ENCODE measurements around the gene SPRY1.
A peak's percentile ranks its signal among the peaks of the same experiment; 100 is the strongest.

Gene SPRY1

GRCh38 chr4:123409334-123409733 lies 12.7 kb downstream of the SPRY1 start:
- no peak for DNase-seq (ENCODE audit: low spot score)

GRCh38 chr4:123411514-123411913 lies 14.9 kb downstream of the SPRY1 start:
- DNase-seq (ENCODE audit: low spot score), result no peak

- no peak for DNase-seq (ENCODE audit: low spot score)
Observed at GRCh38 chr4:123412091-123412505, 15.5 kb downstream of the SPRY1 start.

- DNase-seq (ENCODE audit: low spot score), result no peak
Observed at GRCh38 chr4:123412700-123413512, 16.3 kb downstream of the SPRY1 start.

GRCh38 chr4:123415576-123415975 lies 19.0 kb downstream of the SPRY1 start:
- no peak for DNase-seq (ENCODE audit: low spot score)

GRCh38 chr4:123415977-123416376 lies 19.4 kb downstream of the SPRY1 start:
- DNase-seq (ENCODE audit: low spot score), result peak; percentile 25

- no peak for DNase-seq (ENCODE audit: low spot score)
Observed at GRCh38 chr4:123417813-123418212, 21.2 kb downstream of the SPRY1 start.

GRCh38 chr4:123418351-123418931 lies 21.8 kb downstream of the SPRY1 start:
- peak; percentile 83 for DNase-seq (ENCODE audit: low spot score)

GRCh38 chr4:123419885-123420755 lies 23.5 kb downstream of the SPRY1 start:
- no peak for DNase-seq (ENCODE audit: low spot score)

GRCh38 chr4:123421227-123421936 lies 24.8 kb downstream of the SPRY1 start:
- no peak for DNase-seq (ENCODE audit: low spot score)

- DNase-seq (ENCODE audit: low spot score), result no peak
Observed at GRCh38 chr4:123421937-123422781, 25.6 kb downstream of the SPRY1 start.

- no peak for DNase-seq (ENCODE audit: low spot score)
Observed at GRCh38 chr4:123423819-123424218, 27.2 kb downstream of the SPRY1 start.

GRCh38 chr4:123427951-123428350 lies 31.4 kb downstream of the SPRY1 start:
- DNase-seq (ENCODE audit: low spot score), result no peak

GRCh38 chr4:123430031-123430430 lies 33.4 kb downstream of the SPRY1 start:
- DNase-seq (ENCODE audit: low spot score), result no peak

- no peak for DNase-seq (ENCODE audit: low spot score)
Observed at GRCh38 chr4:123430501-123430900, 33.9 kb downstream of the SPRY1 start.

- no peak for DNase-seq (ENCODE audit: low spot score)
Observed at GRCh38 chr4:123433573-123433972, 37.0 kb downstream of the SPRY1 start.

GRCh38 chr4:123433976-123434375 lies 37.4 kb downstream of the SPRY1 start:
- DNase-seq (ENCODE audit: low spot score), result no peak

GRCh38 chr4:123435246-123436113 lies 38.9 kb downstream of the SPRY1 start:
- DNase-seq (ENCODE audit: low spot score), result no peak

GRCh38 chr4:123438031-123438430 lies 41.4 kb downstream of the SPRY1 start:
- no peak for DNase-seq (ENCODE audit: low spot score)

Data from AG08396 (cell line).